Activated naive CD4-positive, alpha-beta T cell treated with Interleukin-2 at 50 U/mL for 16 hours (primary cell): ENCODE data around the gene VKORC1.

Source experiments
- DNase-seq: peaks from one replicate; pipeline ENCODE4 v3.0.0-alpha.2; 2020

The VKORC1 gene

GRCh38 chr16:31081428-31082351 is 12.9 kb downstream of the VKORC1 start:
- no peak for DNase-seq

DNA sequence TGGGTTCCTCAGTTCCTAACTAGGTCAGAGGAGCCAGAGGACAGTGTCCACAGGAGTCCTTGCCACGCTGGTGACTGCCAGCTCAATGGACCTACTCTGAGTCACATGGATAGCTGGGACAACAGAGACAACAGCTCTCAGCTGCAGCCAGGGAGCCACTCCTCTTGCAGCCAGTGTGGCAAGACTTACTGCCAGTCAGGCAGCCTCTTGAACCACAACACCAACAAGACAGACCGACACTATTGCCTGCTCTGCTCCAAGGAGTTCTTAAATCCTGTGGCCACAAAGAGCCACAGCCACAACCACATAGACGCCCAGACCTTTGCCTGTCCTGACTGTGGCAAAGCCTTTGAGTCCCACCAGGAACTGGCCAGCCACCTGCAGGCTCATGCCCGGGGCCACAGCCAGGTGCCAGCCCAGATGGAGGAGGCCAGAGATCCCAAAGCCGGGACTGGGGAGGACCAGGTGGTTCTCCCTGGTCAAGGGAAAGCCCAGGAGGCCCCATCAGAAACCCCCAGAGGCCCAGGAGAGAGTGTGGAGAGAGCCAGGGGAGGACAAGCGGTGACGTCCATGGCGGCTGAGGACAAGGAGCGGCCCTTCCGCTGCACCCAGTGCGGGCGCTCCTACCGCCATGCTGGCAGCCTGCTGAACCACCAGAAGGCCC is 13.7 kb downstream of the VKORC1 start:
- DNase-seq, result no peak

DNA sequence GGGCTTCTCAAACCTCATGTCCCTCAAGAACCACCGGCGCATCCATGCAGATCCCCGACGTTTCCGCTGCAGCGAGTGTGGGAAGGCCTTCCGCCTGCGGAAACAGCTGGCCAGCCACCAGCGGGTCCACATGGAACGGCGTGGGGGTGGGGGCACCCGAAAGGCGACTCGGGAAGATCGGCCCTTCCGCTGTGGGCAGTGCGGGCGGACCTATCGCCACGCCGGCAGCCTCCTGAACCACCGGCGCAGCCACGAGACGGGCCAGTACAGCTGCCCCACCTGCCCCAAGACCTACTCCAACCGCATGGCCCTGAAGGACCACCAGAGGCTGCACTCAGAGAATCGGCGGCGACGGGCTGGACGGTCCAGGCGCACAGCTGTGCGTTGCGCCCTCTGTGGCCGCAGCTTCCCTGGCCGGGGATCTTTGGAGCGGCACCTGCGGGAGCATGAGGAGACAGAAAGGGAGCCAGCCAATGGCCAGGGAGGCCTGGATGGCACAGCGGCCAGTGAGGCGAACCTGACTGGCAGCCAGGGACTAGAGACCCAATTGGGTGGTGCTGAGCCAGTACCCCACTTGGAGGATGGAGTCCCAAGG is 14.5 kb downstream of the VKORC1 start:
- no peak for DNase-seq

GRCh38 chr16:31079342-31079944 is 15.2 kb downstream of the VKORC1 start:
- DNase-seq, result no peak

GRCh38 chr16:31078597-31079341 is 15.8 kb downstream of the VKORC1 start:
- DNase-seq, result no peak

- DNase-seq, result no peak
Observed at GRCh38 chr16:31077592-31078396, 16.8 kb downstream of the VKORC1 start.

GRCh38 chr16:31077024-31077423 is 17.6 kb downstream of the VKORC1 start:
- no peak for DNase-seq

DNA sequence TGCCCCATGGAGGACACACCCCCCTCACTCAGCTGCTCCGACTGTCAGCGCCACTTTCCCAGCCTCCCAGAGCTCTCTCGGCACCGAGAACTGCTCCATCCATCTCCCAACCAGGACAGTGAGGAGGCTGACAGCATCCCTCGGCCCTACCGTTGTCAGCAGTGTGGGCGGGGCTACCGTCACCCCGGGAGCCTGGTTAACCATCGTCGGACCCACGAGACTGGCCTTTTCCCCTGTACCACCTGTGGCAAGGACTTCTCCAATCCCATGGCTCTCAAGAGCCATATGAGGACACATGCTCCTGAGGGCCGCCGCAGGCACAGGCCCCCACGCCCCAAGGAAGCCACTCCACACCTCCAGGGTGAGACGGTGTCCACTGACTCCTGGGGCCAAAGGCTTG is 18.3 kb downstream of the VKORC1 start:
- DNase-seq, result no peak

DNA sequence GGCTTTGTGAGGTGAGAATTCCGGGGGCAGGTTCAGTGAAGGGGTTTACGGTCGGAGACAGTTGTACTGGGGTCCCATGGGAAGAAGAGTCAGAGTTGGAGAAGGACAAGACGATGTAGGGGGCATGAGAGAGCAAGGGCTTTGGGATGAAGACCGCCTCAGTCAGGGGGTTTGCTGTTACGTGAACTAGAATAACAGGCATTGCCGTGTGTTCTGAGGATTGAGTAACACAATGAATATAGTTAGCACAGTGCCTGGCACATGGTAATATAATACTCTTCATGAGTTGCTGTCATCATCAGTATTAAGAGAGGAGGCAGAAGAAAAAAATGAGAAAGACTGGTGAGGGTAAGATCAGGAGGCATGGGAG is 19.8 kb downstream of the VKORC1 start:
- no peak for DNase-seq

- DNase-seq, result peak; percentile 98
Observed at GRCh38 chr16:31073970-31074813, 20.4 kb downstream of the VKORC1 start, which contains the start of the genes ZNF646 and ZNF668. ZNF646 (plus strand) TSS chr16:31074422; CDS start chr16:31076325, 1,903 bp downstream. ZNF668 (minus strand) TSS chr16:31074240; CDS start chr16:31064459, 9,781 bp downstream.

- peak; percentile 91 for DNase-seq
Observed at GRCh38 chr16:31073142-31073969, 21.2 kb downstream of the VKORC1 start.

- DNase-seq, result peak; percentile 33
Observed at GRCh38 chr16:31072540-31073141, 22.0 kb downstream of the VKORC1 start.

GRCh38 chr16:31071861-31072260 is 22.7 kb downstream of the VKORC1 start:
- DNase-seq, result no peak

DNA sequence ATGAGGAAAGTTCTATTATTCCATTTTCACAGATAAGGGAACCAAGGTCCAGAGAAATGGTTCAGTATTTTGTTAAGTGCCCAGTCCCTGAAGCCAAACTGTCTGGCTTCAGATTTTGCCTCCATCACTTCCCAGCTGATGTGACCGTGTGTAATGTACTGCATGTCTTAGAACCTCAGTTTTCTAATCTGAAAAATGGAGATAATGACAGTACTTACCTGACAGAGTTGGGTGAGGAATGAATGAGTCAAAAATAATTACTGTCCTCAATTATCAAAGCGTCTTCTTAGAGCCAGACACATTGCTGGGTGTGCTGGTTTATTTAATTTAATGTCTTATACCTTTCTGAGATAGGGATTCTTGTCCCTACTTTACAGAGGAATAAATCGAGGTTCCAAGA is 27.3 kb downstream of the VKORC1 start:
- DNase-seq, result no peak

- no peak for DNase-seq
Observed at GRCh38 chr16:31064882-31065461, 29.6 kb downstream of the VKORC1 start.

- DNase-seq, result no peak
Observed at GRCh38 chr16:31063843-31064611, 30.6 kb downstream of the VKORC1 start.

DNA sequence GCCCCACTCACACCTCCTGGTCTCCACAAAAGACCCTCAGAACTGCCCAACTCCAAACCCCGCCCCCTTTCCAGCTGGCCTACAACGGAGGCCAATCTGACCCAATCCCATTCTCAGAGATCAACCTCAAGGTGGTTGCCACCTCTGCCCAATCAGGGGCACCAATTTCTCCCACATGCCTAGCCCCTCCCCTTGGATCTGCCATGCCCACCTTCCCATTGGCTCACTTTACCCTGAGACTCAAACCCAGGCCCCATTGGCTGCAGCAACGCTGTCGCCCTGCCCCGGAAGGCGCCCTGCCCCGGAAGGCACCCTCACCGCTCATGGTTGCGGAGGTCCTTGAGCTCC is 31.1 kb downstream of the VKORC1 start:
- DNase-seq, result no peak

GRCh38 chr16:31061813-31062440 is 32.7 kb downstream of the VKORC1 start:
- no peak for DNase-seq
